Breast epithelium (tissue), 3 donors: ENCODE measurements around the gene BBS9.

Source experiments
- POLR2A ChIP-seq: fragments of 450-650 bp; IDR thresholded peaks from one replicate; pipeline ENCODE4 v1.6.1; 2016; ENCODE audit warnings: antibody characterized with exemption, mild to moderate bottlenecking, moderate library complexity
- POLR2AphosphoS5 ChIP-seq, 3 donors: sonication (generic); formaldehyde crosslinking; IDR thresholded peaks; one replicate each; pipeline ENCODE4 v1.6.1; 2017; ENCODE audit warnings: antibody characterized with exemption in 3 of 3
- TF ChIP-seq, protein P1 (sequence below), 3 donors: fragments of 450-650 bp; IDR thresholded peaks; one replicate each; pipeline ENCODE4 v1.5.1; 2016 to 2017; ENCODE audit warnings: antibody characterized with exemption in 3 of 3, mild to moderate bottlenecking in 3 of 3, moderate library complexity in 3 of 3

DNA sequence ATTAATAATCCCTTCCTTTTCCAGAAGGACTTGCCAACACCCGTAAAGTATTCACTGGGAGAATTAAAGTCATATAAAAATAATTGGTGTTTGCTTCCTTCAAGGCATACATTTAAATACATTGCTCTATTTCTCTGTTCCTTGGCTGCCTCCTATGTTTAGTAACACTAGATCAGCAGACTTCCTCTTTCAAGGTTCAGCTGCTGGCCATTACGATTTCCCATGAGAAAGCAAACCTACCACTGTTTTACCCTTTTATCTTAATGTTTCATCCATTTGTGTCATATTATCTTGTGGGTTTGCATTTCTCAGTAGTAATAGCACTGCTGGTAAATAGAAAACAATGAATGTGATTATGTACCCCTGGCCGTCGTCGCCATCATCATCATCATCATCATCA lies 462.1 kb downstream of the BBS9 start:
- TF ChIP-seq, protein P1, sequence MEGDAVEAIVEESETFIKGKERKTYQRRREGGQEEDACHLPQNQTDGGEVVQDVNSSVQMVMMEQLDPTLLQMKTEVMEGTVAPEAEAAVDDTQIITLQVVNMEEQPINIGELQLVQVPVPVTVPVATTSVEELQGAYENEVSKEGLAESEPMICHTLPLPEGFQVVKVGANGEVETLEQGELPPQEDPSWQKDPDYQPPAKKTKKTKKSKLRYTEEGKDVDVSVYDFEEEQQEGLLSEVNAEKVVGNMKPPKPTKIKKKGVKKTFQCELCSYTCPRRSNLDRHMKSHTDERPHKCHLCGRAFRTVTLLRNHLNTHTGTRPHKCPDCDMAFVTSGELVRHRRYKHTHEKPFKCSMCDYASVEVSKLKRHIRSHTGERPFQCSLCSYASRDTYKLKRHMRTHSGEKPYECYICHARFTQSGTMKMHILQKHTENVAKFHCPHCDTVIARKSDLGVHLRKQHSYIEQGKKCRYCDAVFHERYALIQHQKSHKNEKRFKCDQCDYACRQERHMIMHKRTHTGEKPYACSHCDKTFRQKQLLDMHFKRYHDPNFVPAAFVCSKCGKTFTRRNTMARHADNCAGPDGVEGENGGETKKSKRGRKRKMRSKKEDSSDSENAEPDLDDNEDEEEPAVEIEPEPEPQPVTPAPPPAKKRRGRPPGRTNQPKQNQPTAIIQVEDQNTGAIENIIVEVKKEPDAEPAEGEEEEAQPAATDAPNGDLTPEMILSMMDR (IDR thresholded peaks at IDR 0.05), result no peak
- TF ChIP-seq POLR2A (no peak), POLR2AphosphoS5 (IDR thresholded peaks at IDR 0.05) (no peak)
